22Rv1 (cell line): Measurements from ENCODE around the gene ABCB10.

Source experiments
- CTCF ChIP-seq: fragments of 450-650 bp; IDR thresholded peaks from 2 replicates; pipeline ENCODE4 v1.5.1; 2017; ENCODE audit warnings: mild to moderate bottlenecking
- ZFX ChIP-seq: fragments of 450-650 bp; IDR thresholded peaks from 2 replicates; pipeline ENCODE4 v1.6.1; 2017; ENCODE audit warnings: antibody characterized with exemption, borderline replicate concordance

- TF ChIP-seq CTCF (no peak), ZFX (no peak)
These were observed 13.9 kb downstream of the ABCB10 start for GRCh38 chr1:229544587-229544986.
